Heart left ventricle (tissue), 16 donors: ENCODE data around the gene SNX8. TPM values are rescaled to one million over a fixed set of nuclear protein-coding genes. Genes with fewer than 3 reads are reported as not detected.
"Not testable (repeated sequence)": the region's sequence is repeated elsewhere in the genome, so short reads cannot be mapped to it uniquely, and the experiment has no call there.

Source experiments
- ATAC-seq, 4 donors: fragments of 200-7000 bp; cut with Tn5 transposase; one replicate each; pipeline ENCODE4 v1.9.1; 2020 to 2022; ENCODE audit warnings: moderate library complexity in 4 of 4, mild to moderate bottlenecking in 3 of 4, moderate number of reproducible peaks in 1 of 4
- DNase-seq, 5 donors: peaks; one replicate each; pipeline ENCODE4 v3.0.0-alpha.2; 2020
- H3K27ac ChIP-seq, 12 donors: fragments of 200-600 bp; sonication (generic) in 4 of 12; one replicate each; pipeline versions ENCODE4 v1.5.0 to v1.8.0; 2016 to 2022; ENCODE audit warnings: mild to moderate bottlenecking in 2 of 12
- H3K27me3 ChIP-seq, 9 donors: fragments of 200-600 bp; sonication (generic) in 2 of 9; one replicate each; pipeline versions ENCODE4 v1.5.1 to v1.8.0; 2016 to 2022; ENCODE audit warnings: mild to moderate bottlenecking in 3 of 9
- H3K36me3 ChIP-seq, 9 donors: fragments of 200-600 bp; sonication (generic) in 2 of 9; one replicate each; pipeline versions ENCODE4 v1.5.0 to v1.8.0; 2018 to 2022; ENCODE audit warnings: mild to moderate bottlenecking in 2 of 9
- H3K4me1 ChIP-seq, 12 donors: fragments of 200-600 bp; sonication (generic) in 4 of 12; one replicate each; pipeline versions ENCODE4 v1.5.0 to v1.8.0; 2016 to 2022; ENCODE audit warnings: mild to moderate bottlenecking in 3 of 12
- H3K4me3 ChIP-seq, 12 donors: fragments of 200-600 bp; sonication (generic) in 4 of 12; one replicate each; pipeline versions ENCODE4 v1.5.0 to v1.8.0; 2017 to 2022; ENCODE audit warnings: mild to moderate bottlenecking in 9 of 12, moderate library complexity in 4 of 12
- H3K9me3 ChIP-seq, 12 donors: fragments of 200-600 bp; sonication (generic) in 4 of 12; one replicate each; pipeline versions ENCODE4 v1.5.0 to v1.8.0; 2016 to 2022; ENCODE audit warnings: mild to moderate bottlenecking in 1 of 12
- CTCF ChIP-seq, 12 donors: fragments of 200-600 bp; sonication (generic) in 4 of 12; IDR thresholded peaks; one replicate each; pipeline versions ENCODE4 v1.5.0 to v1.8.0; 2018 to 2022; ENCODE audit warnings: antibody characterized with exemption in 12 of 12, mild to moderate bottlenecking in 5 of 12
- POLR2A ChIP-seq, 2 donors: fragments of 450-650 bp; IDR thresholded peaks; one replicate each; pipeline ENCODE4 v1.6.1; 2017; ENCODE audit warnings: antibody characterized with exemption in 2 of 2, mild to moderate bottlenecking in 2 of 2, moderate library complexity in 2 of 2
- WGBS, 4 donors: extraction: QIAGEN DNeasy Blood & Tissue Kit in 2 of 4; methylation state at CpG; one replicate each; pipeline versions ENCODE4 v1.1.5 to v1.1.7; 2013 to 2018; 5-methylcytosine and 5-hydroxymethylcytosine counted together
- intact Hi-C, 10 donors: fragments of 100-400 bp; cut with DNase I; formaldehyde crosslinking; loops; one replicate each; pipeline versions ENCODE4 v1.11.1 to v1.14.2; 2022
- polyA plus RNA-seq, 2 donors: library from polyadenylated mRNA; stranded (reverse); fragments of 200-250 nt; gene quantifications; one replicate each; pipeline ENCODE4 v1.2.3, GENCODE V29; 2013
- total RNA-seq, 9 donors: library from RNA; depleted of rRNA in 2 of 9; stranded (reverse); fragments of >200 nt in 2 of 9; fragmentation: NEBNext Ultra II Directional in 3 of 9; extraction: Animal tissue kit (Norgen Biotek cat#: 25700) in 3 of 9; gene quantifications; one replicate each; pipeline versions ENCODE4 v1.1.0 to v1.2.4, GENCODE V29; 2016 to 2023
- donor health status: ischemic (EF 13 %, LVEDD 7.1; RV severe dilation, severe dysfunction).
- donor health status: healthy with polysubstance abuse.
- donor health status: DM: no; HTN: yes; CAD: no.
- donor health status: DM: no; HTN: no; CAD: no.
- donor health status: ischemic (EF 25% LVEDD 6.9; RV normal size, moderate dysfunction).
- donor health status: ischemic (EF 25% LVEDD 5.7; RV mildly dilated, moderate dysfunction).
- donor health status: healthy.
- donor health status: DM: yes; HTN: yes; CAD: no.
- donor health status: ischemic (EF 35%, LVEDD 5.7; RV mildly dilated, moderate dysfunction).
- donor health status: nonischemic (EF 11% LVEDD 7.7; RV severe dilation, severe dysfunction).
- donor health status: DM: yes; HTN: yes; CAD: no.
- donor health status: PGD.
- donor health status: ischemic (EF 29% LVEDD 5.4; RV normal size, mild dysfunction).
- donor health status: nonischemic (EF 23%, LVEDD 6.1; RV moderate dilation, normal function).

Gene SNX8
- total and polyA plus RNA-seq, 11 donors, result 5.4 to 44.6 (median 19.4) TPM

- no peak for TF ChIP-seq CTCF (IDR thresholded peaks at IDR 0.05)
- TF ChIP-seq POLR2A (IDR thresholded peaks at IDR 0.05), result no peak
- 85 to 91% (median 90%) methylated on average over 20 of the region's 20 CpGs for WGBS, 4 donors
- ATAC-seq (no peak), DNase-seq (no peak)
- Histone ChIP-seq H3K4me3 (no peak overlapping the region), H3K9me3 (no peaks in the 10 kb centered on the region), H3K4me1 (no peaks in the 10 kb centered on the region), H3K36me3 (no peaks in the 10 kb centered on the region), H3K27ac (no peak overlapping the region), H3K27me3 (no peaks in the 10 kb centered on the region)
- intact Hi-C loops, result loop anchor here in 1 of 10 donors (10.0 kb wide), 1 partner anchor 372 kb away; no protein-coding TSS in a partner anchor
These were observed 22.5 kb upstream of the SNX8 start for GRCh38 chr7:2336626-2337299.

GRCh38 chr7:2332606-2333231, 18.5 kb upstream of the SNX8 start:
- H3K27ac ChIP-seq, H3K9me3 ChIP-seq, H3K36me3 ChIP-seq, H3K4me1 ChIP-seq, H3K4me3 ChIP-seq, H3K27me3 ChIP-seq, DNase-seq, ATAC-seq: not testable (repeated sequence)
- 87 to 94% (median 93%) methylated on average over 4 of the region's 4 CpGs for WGBS, 4 donors
- intact Hi-C loops, result loop anchor here in 1 of 10 donors (10.0 kb wide), 1 partner anchor 368 kb away; no protein-coding TSS in a partner anchor

- intact Hi-C loops, result loop anchor here in 1 of 10 donors (10.0 kb wide), 1 partner anchor 367 kb away; no protein-coding TSS in a partner anchor
These were observed 17.5 kb upstream of the SNX8 start for GRCh38 chr7:2331707-2332106.

GRCh38 chr7:2330493-2330892, 16.3 kb upstream of the SNX8 start:
- H3K4me3 ChIP-seq, result no peak overlapping the region
- DNase-seq (no peak), ATAC-seq (no peak)
- TF ChIP-seq CTCF (IDR thresholded peaks at IDR 0.05), result no peak
- 81 to 96% (median 90%) methylated on average over 2 of the region's 2 CpGs for whole genome bisulfite sequencing, 4 donors
- H3K4me1 ChIP-seq, result peaks cover 0 to 9% (median 0%) of the 10 kb centered on the region in 12 donors
- H3K36me3 ChIP-seq, result no peaks in the 10 kb centered on the region
- no peaks in the 10 kb centered on the region for H3K9me3 ChIP-seq
- H3K27me3 ChIP-seq, result no peaks in the 10 kb centered on the region
- intact Hi-C loops, result loop anchor here in 1 of 10 donors (10.0 kb wide), 1 partner anchor 366 kb away; no protein-coding TSS in a partner anchor
- H3K27ac ChIP-seq, result no peak overlapping the region

More at GRCh38 chr7:2331707-2332106, 17.5 kb upstream of the SNX8 start:
- DNase-seq, result no peak
- Histone ChIP-seq H3K27ac (no peak overlapping the region), H3K27me3 (no peaks in the 10 kb centered on the region), H3K4me1 (peaks cover 0 to 3% (median 0%) of the 10 kb centered on the region in 12 donors), H3K4me3 (no peak overlapping the region), H3K9me3 (no peaks in the 10 kb centered on the region), H3K36me3 (no peaks in the 10 kb centered on the region)
- ATAC-seq, result no peak
- TF ChIP-seq POLR2A (IDR thresholded peaks at IDR 0.05), result no peak
- no peak for TF ChIP-seq CTCF (IDR thresholded peaks at IDR 0.05)
- whole genome bisulfite sequencing, 4 donors, result 92 to 94% (median 94%) methylated on average over 6 of the region's 6 CpGs
